Keratinocyte (primary cell): Measurements from ENCODE around the gene NAP1L1. TPM values are rescaled to one million over a fixed set of nuclear protein-coding genes. Genes with fewer than 3 reads are reported as not detected.

Experiments used
- DNase-seq: peaks from one replicate; pipeline ENCODE4 v3.0.0-alpha.2; 2011; ENCODE audit warnings: low read depth, missing footprints, low spot score
- FAIRE-seq: peaks from 2 replicates; lab custom pipeline; 2011; peaks lifted over from hg19 to GRCh38; lab: Jason Lieb, UNC
- H2AFZ ChIP-seq: 2 replicates; pipeline ENCODE4 v1.6.0; 2012; ENCODE audit warnings: low read length, control low read depth, inconsistent platforms; ENCODE audit not compliant: control insufficient read depth
- H3K27ac ChIP-seq: 2 replicates; pipeline ENCODE4 v1.5.1; 2011; ENCODE audit warnings: low read length; ENCODE audit not compliant: control insufficient read depth, insufficient read depth
- H3K27me3 ChIP-seq: 3 replicates; pipeline ENCODE4 v1.6.0; 2011; ENCODE audit warnings: low read length; ENCODE audit not compliant: control insufficient read depth, insufficient read depth; ENCODE audit errors: extremely low read depth
- H3K36me3 ChIP-seq, 2 experiments: 2 replicates in 1 of 2; 3 replicates in 1 of 2; pipeline ENCODE4 v1.5.1; 2011; ENCODE audit warnings: low read length in 2 of 2, mild to moderate bottlenecking in 1 of 2; ENCODE audit not compliant: control insufficient read depth in 2 of 2, insufficient read depth in 2 of 2; ENCODE audit errors: extremely low read depth in 1 of 2
- H3K4me1 ChIP-seq: 3 replicates; pipeline ENCODE4 v1.5.1; 2011; ENCODE audit warnings: low read length; ENCODE audit not compliant: control insufficient read depth, insufficient read depth; ENCODE audit errors: extremely low read depth
- H3K4me2 ChIP-seq: 3 replicates; pipeline ENCODE4 v1.6.0; 2011; ENCODE audit warnings: low read depth, low read length; ENCODE audit not compliant: control insufficient read depth, insufficient read depth; ENCODE audit errors: extremely low read depth
- H3K4me3 ChIP-seq, 3 experiments: fragments of 200-600 bp in 1 of 3; sonication (generic) in 1 of 3; 2 replicates in 2 of 3; 3 replicates in 1 of 3; pipeline ENCODE4 v1.5.1; 2011 to 2016; ENCODE audit warnings: low read length in 3 of 3, mild to moderate bottlenecking in 3 of 3, control low read depth in 2 of 3, inconsistent platforms in 1 of 3, low read depth in 1 of 3, mixed read lengths in 1 of 3, mixed run types in 1 of 3, moderate library complexity in 1 of 3; ENCODE audit not compliant: control insufficient read depth in 2 of 3, insufficient read depth in 2 of 3; ENCODE audit errors: extremely low read depth in 1 of 3
- H3K79me2 ChIP-seq: 2 replicates; pipeline ENCODE4 v1.6.0; 2012; ENCODE audit warnings: low read length; ENCODE audit not compliant: control insufficient read depth, insufficient read depth
- H3K9ac ChIP-seq: 3 replicates; pipeline ENCODE4 v1.6.0; 2011; ENCODE audit warnings: low read length; ENCODE audit not compliant: control insufficient read depth, insufficient read depth; ENCODE audit errors: extremely low read depth
- H3K9me1 ChIP-seq: 3 replicates; pipeline ENCODE4 v1.6.0; 2011; ENCODE audit warnings: low read length; ENCODE audit not compliant: control insufficient read depth, insufficient read depth; ENCODE audit errors: extremely low read depth
- H3K9me3 ChIP-seq: 2 replicates; pipeline ENCODE4 v1.5.1; 2012; ENCODE audit warnings: low read depth, low read length; ENCODE audit not compliant: control insufficient read depth
- H4K20me1 ChIP-seq: 3 replicates; pipeline ENCODE4 v1.6.0; 2011; ENCODE audit warnings: low read length; ENCODE audit not compliant: control insufficient read depth, insufficient read depth; ENCODE audit errors: extremely low read depth
- CTCF ChIP-seq, 3 experiments: IDR thresholded peaks in 1 of 3; conservative IDR thresholded peaks in 1 of 3; optimal IDR thresholded peaks in 1 of 3; 2 replicates in 2 of 3; 3 replicates in 1 of 3; pipeline versions ENCODE3 to v1.5.1; 2011; ENCODE audit warnings: low read length in 3 of 3, mild to moderate bottlenecking in 3 of 3, moderate library complexity in 2 of 3, control low read depth in 1 of 3, inconsistent platforms in 1 of 3; ENCODE audit not compliant: insufficient read depth in 2 of 3; ENCODE audit errors: extremely low read depth in 1 of 3
- EZH2 ChIP-seq: IDR thresholded peaks from one replicate; pipeline ENCODE4 v1.6.1; 2012; ENCODE audit warnings: inconsistent platforms, mild to moderate bottlenecking, low read length, moderate library complexity
- dilution Hi-C: fragments of 300-500 bp; cut with MboI; formaldehyde crosslinking; loops from one replicate; pipeline ENCODE4 v1.7.0; 2020; ENCODE audit warnings: low sequenced_read_pairs; ENCODE audit not compliant: extremely low pct_ligation_motif_present
- polyA plus RNA-seq, 5 experiments: library from polyadenylated mRNA; depleted of rRNA in 3 of 5; stranded (reverse) in 3 of 5; stranded (forward) in 1 of 5; unstranded in 1 of 5; fragments of >200 nt; gene quantifications; 1 replicate in 1 of 5; 2 replicates in 3 of 5; 3 replicates in 1 of 5; pipeline versions ENCODE4 v1.2.1 to v1.2.3, GENCODE V29; 2011 to 2012; ENCODE audit warnings: missing spikeins in 2 of 5, low read depth in 1 of 5, low replicate concordance in 1 of 5

Gene NAP1L1
- polyA plus RNA-seq, 1 donor (not counting 4 experiments of a cell fraction or from before 2014, with no cell fraction given) = 384 TPM

DNA sequence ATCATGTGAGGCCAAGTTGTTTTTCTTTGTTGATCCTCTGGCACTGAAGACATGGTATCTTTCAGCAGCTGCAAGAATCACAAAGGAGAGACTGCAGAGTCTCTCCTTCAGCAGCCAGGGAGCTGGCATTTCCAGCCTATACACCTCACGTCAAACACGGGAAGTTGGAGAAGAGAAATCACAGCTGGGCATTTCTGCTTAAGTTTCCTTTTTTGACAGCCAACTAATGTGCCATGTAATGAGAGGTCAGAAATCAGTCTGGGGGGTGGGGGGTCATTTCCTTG lies 81.2 kb downstream of the NAP1L1 start:
- Histone ChIP-seq H3K4me1 (peaks cover 27% of the 10 kb centered on the region), H3K4me2 (no peak overlapping the region), H3K9ac (no peak overlapping the region), H3K36me3 (no peaks in the 10 kb centered on the region), H3K9me3 (no peaks in the 10 kb centered on the region), H2AFZ (no peak overlapping the region), H3K27ac (no peak overlapping the region), H4K20me1 (no peaks in the 10 kb centered on the region), H3K79me2 (no peaks in the 10 kb centered on the region), H3K4me3 (no peak overlapping the region), H3K27me3 (no peaks in the 10 kb centered on the region), H3K9me1 (no peaks in the 10 kb centered on the region)
- dilution Hi-C loops = no loop called here
- TF ChIP-seq EZH2 (no peak), CTCF (optimal IDR thresholded peaks at IDR 0.05 in 1 of 3, IDR thresholded peaks at IDR 0.05 in 1 of 3, conservative IDR thresholded peaks at IDR 0.05 in 1 of 3; ENCODE audit: extremely low read depth in 1 of 3, insufficient read depth in 2 of 3, low read length in 3 of 3) (no peak)
- no peak for FAIRE-seq
- DNase-seq = no peak

- DNase-seq = no peak
- Histone ChIP-seq H3K9ac (no peak overlapping the region), H3K79me2 (no peaks in the 10 kb centered on the region), H3K27me3 (no peaks in the 10 kb centered on the region), H3K4me2 (no peak overlapping the region), H3K27ac (no peak overlapping the region), H3K36me3 (no peaks in the 10 kb centered on the region), H3K9me1 (no peaks in the 10 kb centered on the region), H3K4me3 (no peak overlapping the region), H3K4me1 (peaks cover 31% of the 10 kb centered on the region), H4K20me1 (no peaks in the 10 kb centered on the region), H2AFZ (no peak overlapping the region), H3K9me3 (no peaks in the 10 kb centered on the region)
- dilution Hi-C loops = no loop called here
- FAIRE-seq = no peak
- TF ChIP-seq EZH2 (no peak), CTCF (optimal IDR thresholded peaks at IDR 0.05 in 1 of 3, IDR thresholded peaks at IDR 0.05 in 1 of 3, conservative IDR thresholded peaks at IDR 0.05 in 1 of 3; ENCODE audit: extremely low read depth in 1 of 3, insufficient read depth in 2 of 3, low read length in 3 of 3) (no peak)
Observed at GRCh38 chr12:76002598-76003354, 81.7 kb downstream of the NAP1L1 start.
